Ascending aorta (tissue), 2 donors: ENCODE data around the gene ATG12. TPM values are rescaled to one million over a fixed set of nuclear protein-coding genes. Genes with fewer than 3 reads are reported as not detected.

ENCODE experiments used
- DNase-seq, 2 donors: peaks; one replicate each; pipeline ENCODE4 v3.0.0-alpha.2; 2019; ENCODE audit warnings: low spot score in 2 of 2
- H3K27ac ChIP-seq, 2 donors: fragments of 200-600 bp; sonication (generic); one replicate each; pipeline ENCODE4 v1.5.1; 2016 to 2017; ENCODE audit warnings: mild to moderate bottlenecking in 1 of 2
- H3K27me3 ChIP-seq: fragments of 200-600 bp; sonication (generic); one replicate; pipeline ENCODE4 v1.5.1; 2017
- H3K36me3 ChIP-seq, 2 donors: fragments of 200-600 bp; sonication (generic); one replicate each; pipeline ENCODE4 v1.5.1; 2016
- H3K4me1 ChIP-seq, 2 donors: fragments of 200-600 bp; sonication (generic); one replicate each; pipeline ENCODE4 v1.5.1; 2016 to 2017; ENCODE audit warnings: mild to moderate bottlenecking in 1 of 2
- H3K4me3 ChIP-seq, 2 donors: fragments of 200-600 bp; sonication (generic); one replicate each; pipeline ENCODE4 v1.5.1; 2016 to 2017; ENCODE audit warnings: mild to moderate bottlenecking in 1 of 2
- H3K9me3 ChIP-seq, 2 donors: fragments of 200-600 bp; sonication (generic); one replicate each; pipeline ENCODE4 v1.5.1; 2016
- intact Hi-C: fragments of 100-400 bp; cut with DNase I; formaldehyde crosslinking; loops from one replicate; pipeline ENCODE4 v1.15.1; 2023
- total RNA-seq: library from RNA; depleted of rRNA; stranded (reverse); fragments of >200 nt; gene quantifications from one replicate; pipeline ENCODE4 v1.1.0, GENCODE V29; 2016
- TF ChIP-seq, protein P1 (sequence below), 3 experiments: fragments of 200-600 bp in 2 of 3; fragments of 450-650 bp in 1 of 3; sonication (generic) in 2 of 3; IDR thresholded peaks; one replicate each; pipeline ENCODE4 v1.5.1; 2016 to 2019; ENCODE audit warnings: antibody characterized with exemption in 3 of 3, mild to moderate bottlenecking in 1 of 3, moderate library complexity in 1 of 3

The ATG12 gene
- total RNA-seq, 1 donor from 2014 or later, result 30.3 TPM

DNA sequence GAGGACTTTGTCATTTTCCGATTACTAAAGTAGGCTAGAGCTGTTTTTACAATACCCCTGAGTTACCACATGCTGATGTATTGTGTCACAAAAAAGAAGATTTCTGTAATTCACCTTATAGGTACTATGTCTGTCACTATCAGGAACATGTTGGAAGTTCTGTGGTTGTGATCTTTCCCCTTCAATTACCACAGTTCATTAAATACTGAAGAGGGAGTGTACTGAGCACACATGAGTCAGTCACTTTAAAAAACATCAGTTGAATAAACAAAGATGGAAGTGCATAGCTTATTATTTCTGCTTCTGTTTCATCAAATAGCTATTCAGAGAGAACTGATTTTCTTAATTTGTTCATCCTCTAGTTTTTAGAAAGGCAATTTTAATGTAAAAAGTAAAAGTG lies 32.0 kb upstream of the ATG12 start:
- H3K27me3 ChIP-seq, result no peaks in the 10 kb centered on the region
- no peak overlapping the region for H3K27ac ChIP-seq
- no peaks in the 10 kb centered on the region for H3K9me3 ChIP-seq
- intact Hi-C loops, result no loop called here
- TF ChIP-seq, protein P1, sequence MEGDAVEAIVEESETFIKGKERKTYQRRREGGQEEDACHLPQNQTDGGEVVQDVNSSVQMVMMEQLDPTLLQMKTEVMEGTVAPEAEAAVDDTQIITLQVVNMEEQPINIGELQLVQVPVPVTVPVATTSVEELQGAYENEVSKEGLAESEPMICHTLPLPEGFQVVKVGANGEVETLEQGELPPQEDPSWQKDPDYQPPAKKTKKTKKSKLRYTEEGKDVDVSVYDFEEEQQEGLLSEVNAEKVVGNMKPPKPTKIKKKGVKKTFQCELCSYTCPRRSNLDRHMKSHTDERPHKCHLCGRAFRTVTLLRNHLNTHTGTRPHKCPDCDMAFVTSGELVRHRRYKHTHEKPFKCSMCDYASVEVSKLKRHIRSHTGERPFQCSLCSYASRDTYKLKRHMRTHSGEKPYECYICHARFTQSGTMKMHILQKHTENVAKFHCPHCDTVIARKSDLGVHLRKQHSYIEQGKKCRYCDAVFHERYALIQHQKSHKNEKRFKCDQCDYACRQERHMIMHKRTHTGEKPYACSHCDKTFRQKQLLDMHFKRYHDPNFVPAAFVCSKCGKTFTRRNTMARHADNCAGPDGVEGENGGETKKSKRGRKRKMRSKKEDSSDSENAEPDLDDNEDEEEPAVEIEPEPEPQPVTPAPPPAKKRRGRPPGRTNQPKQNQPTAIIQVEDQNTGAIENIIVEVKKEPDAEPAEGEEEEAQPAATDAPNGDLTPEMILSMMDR (IDR thresholded peaks at IDR 0.05), result no peak
- DNase-seq, result no peak
- no peak overlapping the region for H3K4me3 ChIP-seq
- H3K4me1 ChIP-seq, result peaks cover 0 to 5% of the 10 kb centered on the region in 2 donors
- peaks cover 6 to 22% of the 10 kb centered on the region in 2 donors for H3K36me3 ChIP-seq

DNA sequence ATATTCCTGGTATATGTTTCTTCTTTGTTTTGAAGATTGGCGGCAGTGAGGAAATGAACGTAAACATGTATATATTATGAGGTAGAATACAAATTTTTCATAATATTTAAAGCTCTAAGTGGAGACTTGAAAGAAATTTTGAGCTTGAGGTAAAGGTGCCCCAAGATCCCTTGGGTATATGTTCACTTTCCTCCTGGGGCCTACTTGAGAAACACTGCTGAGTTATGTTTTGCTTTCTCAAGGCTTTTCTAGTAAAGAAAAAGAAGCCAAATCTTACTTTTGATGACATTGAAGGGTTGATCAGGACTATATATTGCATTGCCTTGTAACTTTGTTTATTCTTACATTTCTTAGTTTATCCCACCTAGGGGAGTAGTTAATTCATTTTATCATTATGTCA lies 31.1 kb upstream of the ATG12 start:
- H3K36me3 ChIP-seq, result peaks cover 6 to 22% of the 10 kb centered on the region in 2 donors
- H3K4me1 ChIP-seq, result peaks cover 0 to 5% of the 10 kb centered on the region in 2 donors
- H3K27me3 ChIP-seq, result no peaks in the 10 kb centered on the region
- no peaks in the 10 kb centered on the region for H3K9me3 ChIP-seq
- no peak for DNase-seq
- H3K4me3 ChIP-seq, result no peak overlapping the region
- TF ChIP-seq, protein P1 (IDR thresholded peaks at IDR 0.05), result no peak
- intact Hi-C loops, result no loop called here
- no peak overlapping the region for H3K27ac ChIP-seq

DNA sequence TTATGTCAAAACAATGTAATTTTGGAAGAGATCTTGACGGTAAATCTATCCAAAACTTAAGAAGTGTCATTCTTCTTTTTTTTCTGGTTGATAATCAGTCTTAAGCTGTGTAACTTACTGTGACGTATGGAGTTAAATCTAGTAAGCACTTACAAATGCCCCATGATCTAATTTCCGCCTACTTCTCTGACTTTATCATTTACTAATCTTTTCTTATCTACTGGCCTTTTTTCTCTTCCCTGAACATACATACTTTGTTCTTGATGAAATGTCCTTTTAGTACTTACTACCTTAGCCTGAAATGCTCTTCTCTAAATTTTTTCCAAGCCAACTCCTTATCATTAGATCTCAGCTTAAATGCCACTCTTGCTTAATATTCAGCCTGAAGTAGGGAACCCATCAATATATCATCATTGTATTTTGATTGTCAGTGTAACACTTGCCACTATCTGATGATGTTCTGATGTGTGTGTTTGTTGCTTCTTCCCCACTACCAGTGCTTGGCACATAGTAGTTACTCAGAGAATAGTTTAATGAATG lies 28.0 kb upstream of the ATG12 start:
- intact Hi-C loops, result no loop called here
- Histone ChIP-seq H3K4me1 (peaks cover 0 to 3% of the 10 kb centered on the region in 2 donors), H3K9me3 (no peaks in the 10 kb centered on the region), H3K27ac (no peak overlapping the region), H3K27me3 (no peaks in the 10 kb centered on the region), H3K36me3 (peaks cover 6 to 22% of the 10 kb centered on the region in 2 donors), H3K4me3 (no peak overlapping the region)
- TF ChIP-seq, protein P1 (IDR thresholded peaks at IDR 0.05), result no peak
- no peak for DNase-seq

DNA sequence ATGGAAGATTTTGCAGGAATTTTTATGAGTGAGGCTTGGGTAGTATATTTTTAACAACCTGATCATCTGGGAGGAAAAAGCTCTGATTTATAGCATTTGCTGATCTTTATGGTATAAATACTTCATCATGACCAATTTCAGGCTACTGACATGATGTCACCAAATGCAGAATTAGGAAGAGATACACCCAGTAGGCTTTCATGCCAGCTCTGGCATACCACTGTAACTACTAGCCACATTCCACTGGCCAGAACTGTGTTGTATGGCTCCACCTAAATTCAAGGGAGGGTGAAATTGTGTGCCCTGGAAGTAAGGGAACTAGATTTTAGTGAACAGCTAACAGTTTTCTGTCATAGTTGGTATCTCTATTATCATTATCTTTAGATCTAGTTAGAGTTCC lies 18.0 kb upstream of the ATG12 start:
- H3K36me3 ChIP-seq, result no peaks in the 10 kb centered on the region
- no peak overlapping the region for H3K4me3 ChIP-seq
- TF ChIP-seq, protein P1 (IDR thresholded peaks at IDR 0.05), result no peak
- no peak for DNase-seq
- H3K27ac ChIP-seq, result no peak overlapping the region
- no peaks in the 10 kb centered on the region for H3K9me3 ChIP-seq
- intact Hi-C loops, result no loop called here
- peaks cover 0 to 32% of the 10 kb centered on the region in 2 donors for H3K4me1 ChIP-seq
- H3K27me3 ChIP-seq, result no peaks in the 10 kb centered on the region

DNA sequence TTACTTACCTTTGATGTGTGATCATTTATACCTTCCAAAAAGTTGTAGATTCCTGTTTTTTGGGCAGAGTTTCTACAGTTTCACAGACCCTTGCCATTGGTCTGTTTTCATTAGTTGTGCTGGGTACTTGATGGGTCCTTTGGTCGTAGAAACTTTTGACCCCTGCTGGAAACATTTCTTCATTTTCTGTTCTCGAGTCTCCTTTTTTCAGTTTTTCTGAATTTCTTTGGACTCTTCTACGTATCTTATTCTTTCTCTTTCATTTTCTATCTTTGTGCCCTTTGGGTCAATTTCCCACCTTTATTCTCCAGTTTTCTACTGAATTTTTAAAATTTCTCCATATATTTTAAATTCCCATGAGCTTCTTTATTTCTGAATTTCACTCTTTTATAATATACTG lies 17.0 kb upstream of the ATG12 start:
- intact Hi-C loops, result no loop called here
- no peak overlapping the region for H3K27ac ChIP-seq
- H3K4me3 ChIP-seq, result no peak overlapping the region
- DNase-seq, result no peak
- no peaks in the 10 kb centered on the region for H3K36me3 ChIP-seq
- TF ChIP-seq, protein P1 (IDR thresholded peaks at IDR 0.05), result no peak
- no peaks in the 10 kb centered on the region for H3K9me3 ChIP-seq
- no peaks in the 10 kb centered on the region for H3K27me3 ChIP-seq
- H3K4me1 ChIP-seq, result peaks cover 0 to 32% of the 10 kb centered on the region in 2 donors
